IMR-90 (cell line): ENCODE measurements around the gene ARMC3.

Source experiments
- CEBPB ChIP-seq: IDR thresholded peaks from 2 replicates; pipeline ENCODE4 v1.6.1; 2012; ENCODE audit warnings: low read depth, low read length, improper control_type of control experiment
- CHD1 ChIP-seq: IDR thresholded peaks from 2 replicates; pipeline ENCODE4 v1.6.1; 2012; ENCODE audit warnings: low read depth, low read length, improper control_type of control experiment
- CTCF ChIP-seq: conservative IDR thresholded peaks from 2 replicates; pipeline ENCODE4 v1.5.1; 2012; ENCODE audit warnings: mild to moderate bottlenecking, low read depth, low read length, improper control_type of control experiment
- ELK1 ChIP-seq: fragments of 150-350 bp; IDR thresholded peaks from 2 replicates; pipeline ENCODE4 v1.6.1; 2016; ENCODE audit warnings: low read depth, mild to moderate bottlenecking, low read length, moderate library complexity, borderline replicate concordance
- FOS ChIP-seq: fragments of 150-350 bp; IDR thresholded peaks from 2 replicates; pipeline ENCODE4 v1.6.1; 2016; ENCODE audit warnings: low read depth, low read length
- MAFK ChIP-seq: IDR thresholded peaks from 2 replicates; pipeline ENCODE4 v1.6.1; 2012; ENCODE audit warnings: low read depth, low read length, improper control_type of control experiment
- MXI1 ChIP-seq: IDR thresholded peaks from 2 replicates; pipeline ENCODE4 v1.6.1; 2012; ENCODE audit warnings: low read depth, mild to moderate bottlenecking, low read length, moderate library complexity, borderline replicate concordance
- POLR2A ChIP-seq: IDR thresholded peaks from 2 replicates; pipeline ENCODE4 v1.6.1; 2012; ENCODE audit warnings: mild to moderate bottlenecking, low read depth, low read length
- RAD21 ChIP-seq: IDR thresholded peaks from 2 replicates; pipeline ENCODE4 v1.6.1; 2012; ENCODE audit warnings: low read length, improper control_type of control experiment
- RCOR1 ChIP-seq: IDR thresholded peaks from 2 replicates; pipeline ENCODE4 v1.6.1; 2012; ENCODE audit warnings: mild to moderate bottlenecking, low read length, improper control_type of control experiment; ENCODE audit not compliant: insufficient replicate concordance
- RFX5 ChIP-seq: IDR thresholded peaks from 2 replicates; pipeline ENCODE4 v1.8.0; 2012; ENCODE audit warnings: low read depth, mild to moderate bottlenecking, low read length, moderate library complexity
- SMC3 ChIP-seq: fragments of 150-350 bp; IDR thresholded peaks from 2 replicates; pipeline ENCODE4 v1.6.1; 2016; ENCODE audit warnings: low read depth, mild to moderate bottlenecking, antibody characterized with exemption, low read length, moderate library complexity
- USF2 ChIP-seq: fragments of 150-350 bp; IDR thresholded peaks from 2 replicates; pipeline ENCODE4 v1.6.1; 2017; ENCODE audit warnings: mild to moderate bottlenecking, antibody characterized with exemption, low read length, low read depth

- TF ChIP-seq CTCF = no peak
- TF ChIP-seq CEBPB = no peak
- no peak for TF ChIP-seq RAD21
- no peak for TF ChIP-seq MAFK
- no peak for TF ChIP-seq POLR2A
- no peak for TF ChIP-seq USF2
- TF ChIP-seq SMC3 = no peak
- TF ChIP-seq MXI1 = no peak
- TF ChIP-seq RFX5 = no peak
- no peak for TF ChIP-seq CHD1
- TF ChIP-seq ELK1 = no peak
- TF ChIP-seq FOS = no peak
- TF ChIP-seq RCOR1 = no peak
These were observed 93.6 kb downstream of the ARMC3 start for GRCh38 chr10:23021430-23021829.
